Fibroblast of skin of back (primary cell): Measurements from ENCODE around the gene SAMHD1. TPM values are rescaled to one million over a fixed set of nuclear protein-coding genes. Genes with fewer than 3 reads are reported as not detected.
"Not testable (repeated sequence)": the region's sequence is repeated elsewhere in the genome, so short reads cannot be mapped to it uniquely, and the experiment has no call there.

Source experiments
- DNase-seq: peaks from one replicate; pipeline ENCODE4 v3.0.0-alpha.2; 2013
- polyA plus RNA-seq, 2 experiments: library from polyadenylated mRNA; unstranded; fragments of 120-200 nt; gene quantifications; one replicate each; pipeline ENCODE4 v1.2.1, GENCODE V29; 2013; ENCODE audit not compliant: insufficient read length in 2 of 2

The SAMHD1 gene
- 10.1 TPM for polyA plus RNA-seq (2013, experiment 1 of 2; ENCODE audit: insufficient read length)
- polyA plus RNA-seq (2013, experiment 2 of 2; ENCODE audit: insufficient read length) = 11.0 TPM

DNA sequence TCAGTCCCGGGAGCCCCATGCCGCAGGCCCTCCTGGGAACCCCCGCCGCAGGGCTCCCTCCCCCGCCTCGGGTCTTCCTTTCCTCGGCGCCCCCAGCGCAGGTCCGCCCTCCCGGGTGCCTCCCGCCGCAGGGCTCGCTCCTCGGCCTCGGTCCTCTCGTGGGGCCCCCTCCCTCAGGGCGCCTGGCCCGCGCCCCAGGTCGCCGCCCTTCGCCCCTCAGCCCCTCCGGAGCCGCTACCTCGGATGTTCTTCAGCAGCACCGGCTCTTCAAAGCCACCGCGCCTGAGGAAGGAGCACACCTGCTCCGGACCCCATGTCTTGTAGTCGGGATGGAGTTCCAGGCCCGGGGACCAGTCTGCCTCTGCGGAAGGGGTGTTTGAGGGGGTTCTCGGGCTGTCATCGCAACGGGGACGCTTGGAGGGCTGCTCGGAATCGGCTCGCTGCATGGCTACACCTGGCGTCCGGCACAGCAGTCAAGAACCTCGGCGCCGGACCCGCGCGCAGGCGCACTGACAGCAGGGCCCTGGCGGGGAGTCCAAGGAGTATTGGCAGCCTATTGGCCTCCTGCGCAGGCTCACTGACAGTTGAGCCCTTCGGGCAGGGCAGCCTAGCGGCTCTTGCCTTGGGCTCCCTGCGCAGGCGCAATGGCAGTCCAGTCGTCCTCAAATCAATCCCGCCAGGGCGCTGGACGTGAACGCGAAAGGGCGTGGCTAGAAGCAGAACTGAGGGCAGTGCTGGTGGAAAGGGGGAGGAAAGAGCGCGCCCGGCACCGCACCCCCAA, at the start of gene SAMHD1:
TSS of gene SAMHD1 (minus strand) at position 511 of the 781 bp plus-strand sequence. CDS start at position 446, 65 bp downstream.
- DNase-seq = peak; percentile 97

- DNase-seq = not testable (repeated sequence)
Measured at GRCh38 chr20:37000171-37000570, 48.7 kb upstream of the SAMHD1 start.

DNA sequence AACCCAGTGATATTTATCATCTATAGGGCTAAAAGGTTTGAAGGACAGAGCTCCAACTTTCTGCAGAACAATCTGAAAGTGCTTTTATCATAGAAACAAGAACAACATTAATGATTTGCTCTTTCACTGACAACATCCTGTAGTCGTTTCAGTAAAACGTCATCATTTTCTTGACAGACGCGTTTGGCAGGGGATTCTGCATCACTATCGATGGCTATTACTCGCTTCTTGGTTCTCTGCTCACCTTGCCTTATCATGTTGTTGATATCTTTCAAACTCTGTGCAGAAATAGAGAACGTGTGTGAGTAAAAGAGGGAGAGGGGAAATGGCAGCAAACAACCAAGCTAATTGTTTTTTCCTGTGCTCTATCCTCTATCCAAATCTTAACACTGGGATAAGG, 47.1 kb upstream of the SAMHD1 start:
- no peak for DNase-seq

- no peak for DNase-seq
Measured at GRCh38 chr20:36997121-36997520, 45.6 kb upstream of the SAMHD1 start.

DNA sequence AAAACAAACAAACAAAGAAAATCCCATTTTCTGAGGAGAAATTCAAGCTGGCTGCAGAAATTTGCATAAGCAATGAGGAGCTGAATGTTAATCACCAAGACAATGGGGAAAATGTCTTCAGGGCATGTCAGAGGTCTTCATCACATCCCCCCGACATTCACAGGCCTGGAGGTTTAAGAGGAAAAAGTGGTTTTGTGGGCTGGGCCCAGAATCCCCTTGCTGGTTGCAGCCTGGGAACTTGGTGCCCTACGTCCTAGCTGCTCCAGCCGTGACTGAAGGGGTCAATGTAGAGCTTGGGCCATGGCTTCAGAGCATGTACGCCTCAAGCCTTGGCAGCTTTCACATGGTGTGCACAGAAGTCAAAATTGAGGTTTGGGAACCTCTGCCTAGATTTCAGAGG, 42.7 kb upstream of the SAMHD1 start:
- not testable (repeated sequence) for DNase-seq

- DNase-seq = no peak
Measured at GRCh38 chr20:36992802-36993334, 41.4 kb upstream of the SAMHD1 start.

GRCh38 chr20:36991703-36992102, 40.2 kb upstream of the SAMHD1 start:
- DNase-seq = no peak

GRCh38 chr20:36989797-36990196, 38.3 kb upstream of the SAMHD1 start:
- DNase-seq = no peak

- peak; percentile 14 for DNase-seq
Measured at GRCh38 chr20:36988494-36988966, 37.0 kb upstream of the SAMHD1 start.

DNA sequence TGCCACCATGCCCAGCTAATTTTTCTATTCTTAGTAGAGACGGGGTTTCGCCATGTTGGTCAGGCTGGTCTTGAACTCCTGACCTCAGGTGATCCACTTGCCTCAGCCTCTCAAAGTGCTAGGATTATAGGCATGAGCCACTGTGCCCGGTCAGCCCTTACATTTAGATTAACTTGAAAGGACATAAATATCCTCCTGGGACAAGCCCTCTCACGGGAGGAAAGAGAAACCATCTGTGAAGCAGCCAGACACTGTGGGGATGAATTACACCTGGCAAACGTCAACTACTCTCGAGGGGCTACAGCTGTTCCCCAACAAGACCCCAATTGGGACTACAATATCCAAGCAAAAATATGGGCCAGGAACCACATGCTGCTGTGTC, 32.7 kb upstream of the SAMHD1 start:
- DNase-seq = no peak

DNA sequence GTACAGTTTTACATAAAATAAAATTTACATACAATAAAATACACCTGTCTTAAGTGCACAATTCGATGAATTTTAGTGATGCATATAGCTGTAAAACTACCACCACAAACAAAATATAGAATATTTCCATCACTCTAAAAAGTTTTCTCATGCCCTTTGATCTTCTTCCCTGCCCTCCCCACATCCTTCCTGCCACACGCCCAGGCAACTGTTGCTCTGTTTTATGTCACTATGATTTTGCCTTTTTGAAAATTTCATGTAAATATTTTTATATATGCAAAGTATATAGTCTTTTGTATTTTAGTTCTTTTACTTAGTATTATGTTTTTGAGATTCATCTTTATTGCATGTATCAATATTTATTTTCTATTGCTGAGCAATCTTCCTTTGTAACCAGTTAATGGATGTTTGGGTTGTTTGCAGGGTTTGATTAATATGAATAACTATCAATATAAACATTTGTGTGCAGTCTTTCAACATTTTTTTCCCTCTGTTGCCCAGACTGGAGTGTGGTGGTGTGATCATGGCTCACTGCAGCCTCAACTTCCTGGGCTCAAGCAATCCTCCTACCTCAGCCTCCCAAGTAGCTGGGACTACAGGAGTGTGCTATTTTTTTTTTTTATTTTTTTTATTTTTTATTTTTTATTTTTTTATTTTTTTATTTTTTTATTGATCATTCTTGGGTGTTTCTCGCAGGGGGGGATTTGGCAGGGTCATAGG, 23.8 kb upstream of the SAMHD1 start:
- no peak for DNase-seq

DNA sequence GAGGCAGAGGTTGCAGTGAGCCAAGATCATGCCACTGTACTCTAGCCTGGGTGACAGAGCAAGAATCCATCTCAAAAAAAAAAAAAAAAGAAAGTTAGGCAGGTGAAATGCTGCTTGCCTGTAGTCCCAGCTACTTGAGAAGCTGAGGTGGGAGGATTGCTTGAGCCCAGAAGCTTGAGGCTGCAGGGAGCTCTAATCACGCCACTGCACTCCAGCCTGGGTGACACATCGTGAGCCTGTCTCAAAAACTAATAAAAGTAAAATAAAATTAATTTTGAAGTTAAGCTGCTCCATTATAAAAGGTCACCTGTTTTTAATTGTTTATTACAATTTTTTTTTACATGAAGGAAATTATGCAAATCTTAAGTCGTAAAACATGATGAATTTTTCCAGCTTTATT, 23.2 kb upstream of the SAMHD1 start:
- DNase-seq = no peak

- no peak for DNase-seq
Measured at GRCh38 chr20:36971103-36971502, 19.6 kb upstream of the SAMHD1 start.

GRCh38 chr20:36969478-36970186, 18.1 kb upstream of the SAMHD1 start:
- no peak for DNase-seq

DNA sequence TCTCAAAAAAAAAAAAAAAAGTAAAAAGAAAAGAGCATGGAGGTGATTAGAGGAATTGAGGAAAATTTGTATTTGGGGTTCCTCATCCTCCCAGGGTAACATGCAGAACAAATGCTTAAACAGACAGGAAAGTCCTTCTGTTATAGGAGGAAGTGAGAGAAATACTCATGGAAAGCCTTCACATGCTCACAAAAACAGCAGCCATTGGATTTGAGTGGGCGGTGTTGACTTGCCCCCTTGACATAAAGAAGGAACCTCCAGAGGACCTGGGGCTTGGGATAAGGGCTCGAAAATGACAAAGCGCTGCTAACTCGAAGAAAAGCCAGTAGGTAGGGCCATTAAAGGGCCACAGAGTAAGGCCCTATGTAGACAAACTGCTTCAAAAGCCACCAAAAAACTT, 17.5 kb upstream of the SAMHD1 start:
- DNase-seq = no peak

- DNase-seq = no peak
Measured at GRCh38 chr20:36967636-36968035, 16.1 kb upstream of the SAMHD1 start.

- DNase-seq = not testable (repeated sequence)
Measured at GRCh38 chr20:36966965-36967364, 15.5 kb upstream of the SAMHD1 start.

GRCh38 chr20:36962354-36962941, 10.9 kb upstream of the SAMHD1 start:
- not testable (repeated sequence) for DNase-seq

GRCh38 chr20:36959242-36959641, 7.7 kb upstream of the SAMHD1 start:
- peak; percentile 16 for DNase-seq

- DNase-seq = no peak
Measured at GRCh38 chr20:36957875-36958667, 6.6 kb upstream of the SAMHD1 start.

DNA sequence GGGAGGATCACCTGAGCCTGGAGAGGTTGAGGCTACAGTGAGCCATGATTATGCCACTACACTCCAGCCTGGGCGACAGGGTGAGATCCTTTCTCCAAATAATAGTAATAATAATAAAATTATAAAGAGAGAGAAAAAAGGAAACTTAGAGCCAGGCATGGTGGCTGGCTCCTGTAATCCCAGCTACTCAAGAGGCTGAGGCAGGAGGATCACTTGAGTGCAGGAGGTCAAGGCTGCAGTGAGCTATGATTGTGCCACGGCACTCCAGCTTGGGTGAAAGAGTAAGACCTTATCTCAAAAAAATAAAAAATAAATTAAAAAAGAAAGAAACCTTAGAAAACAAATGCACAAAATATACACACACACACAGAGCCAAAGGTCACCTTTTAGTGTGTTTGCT, 5.2 kb upstream of the SAMHD1 start:
- DNase-seq = no peak

GRCh38 chr20:36956016-36956415, 4.5 kb upstream of the SAMHD1 start:
- no peak for DNase-seq
